GM06990 (cell line): ENCODE measurements around the gene TSC22D1.

ENCODE experiments used
- DNase-seq: peaks from one replicate; pipeline ENCODE4 v3.0.0-alpha.2; 2011; ENCODE audit not compliant: insufficient read length; ENCODE audit errors: extremely low read depth
- H3K27me3 ChIP-seq: replicated peaks from 2 replicates; pipeline ENCODE4 v1.6.0; 2011; ENCODE audit warnings: low read length; ENCODE audit not compliant: control insufficient read depth, insufficient read depth
- H3K36me3 ChIP-seq: 2 replicates; pipeline ENCODE4 v1.5.1; 2011; ENCODE audit warnings: low read length; ENCODE audit not compliant: control insufficient read depth, insufficient read depth
- H3K4me3 ChIP-seq: replicated peaks from 2 replicates; pipeline ENCODE4 v1.5.1; 2011; ENCODE audit warnings: low read depth, mild to moderate bottlenecking, control low read depth, low read length
- CTCF ChIP-seq: IDR thresholded peaks from 2 replicates; pipeline ENCODE4 v1.5.1; 2011; ENCODE audit warnings: low read length, control low read depth, mild to moderate bottlenecking, inconsistent platforms; ENCODE audit not compliant: insufficient read depth, poor library complexity, severe bottlenecking

The TSC22D1 gene

GRCh38 chr13:44429311-44429710 is 146.8 kb downstream of the TSC22D1 start:
- Histone ChIP-seq H3K27me3 (no peaks in the 10 kb centered on the region; the same call in none of the 2 replicates), H3K36me3 (no peaks in the 10 kb centered on the region), H3K4me3 (no peak overlapping the region)
- no peak for TF ChIP-seq CTCF
- DNase-seq = no peak

- TF ChIP-seq CTCF = no peak
- H3K4me3 ChIP-seq = no peak overlapping the region
- DNase-seq = no peak
- H3K27me3 ChIP-seq = peaks cover 3% of the 10 kb centered on the region
- H3K36me3 ChIP-seq = no peaks in the 10 kb centered on the region
Measured at GRCh38 chr13:44426461-44426860, 149.7 kb downstream of the TSC22D1 start.

GRCh38 chr13:44425815-44426078 is 150.4 kb downstream of the TSC22D1 start:
- no peak for TF ChIP-seq CTCF
- no peaks in the 10 kb centered on the region for H3K36me3 ChIP-seq
- no peak for DNase-seq
- H3K4me3 ChIP-seq = no peak overlapping the region
- peaks cover 3% of the 10 kb centered on the region for H3K27me3 ChIP-seq

- Histone ChIP-seq H3K36me3 (no peaks in the 10 kb centered on the region), H3K27me3 (peaks cover 3% of the 10 kb centered on the region), H3K4me3 (no peak overlapping the region)
- no peak for TF ChIP-seq CTCF
- no peak for DNase-seq
Measured at GRCh38 chr13:44425041-44425814, 150.9 kb downstream of the TSC22D1 start.

- no peak for DNase-seq
- no peak overlapping the region for H3K4me3 ChIP-seq
- TF ChIP-seq CTCF = no peak
- no peaks in the 10 kb centered on the region for H3K36me3 ChIP-seq
- H3K27me3 ChIP-seq = peaks cover 3% of the 10 kb centered on the region; the same call in 1 of the 2 replicates
Measured at GRCh38 chr13:44423824-44424223, 152.3 kb downstream of the TSC22D1 start.
